Hematopoietic multipotent progenitor cell treated with erythropoietin and hydrocortisone succinate and interleukin-3 and kit ligand, for 15 days (in vitro differentiated cells): Measurements from ENCODE around the gene GHITM.

Experiments
- DNase-seq: peaks from one replicate; pipeline ENCODE4 v3.0.0-alpha.2; 2015; ENCODE audit warnings: low spot score

Gene GHITM

DNA sequence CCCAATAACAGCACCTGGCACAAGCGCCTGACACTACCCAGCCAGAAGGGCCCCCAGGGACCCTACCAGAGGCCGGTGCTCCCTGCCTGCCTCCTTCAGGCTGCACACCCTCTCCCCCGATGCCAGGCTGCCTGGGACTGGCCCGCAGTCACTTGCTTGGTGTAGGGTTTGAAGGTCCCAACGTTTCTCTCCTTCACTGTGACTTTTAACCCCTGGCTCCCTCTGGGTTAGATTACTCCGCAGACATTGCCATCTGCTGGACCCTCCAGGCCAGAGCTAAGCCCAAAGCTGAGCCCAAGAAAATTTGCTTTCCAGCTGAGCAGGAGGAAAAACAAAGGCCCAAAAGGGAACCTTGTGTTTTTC, 61.9 kb downstream of the GHITM start:
- no peak for DNase-seq

DNA sequence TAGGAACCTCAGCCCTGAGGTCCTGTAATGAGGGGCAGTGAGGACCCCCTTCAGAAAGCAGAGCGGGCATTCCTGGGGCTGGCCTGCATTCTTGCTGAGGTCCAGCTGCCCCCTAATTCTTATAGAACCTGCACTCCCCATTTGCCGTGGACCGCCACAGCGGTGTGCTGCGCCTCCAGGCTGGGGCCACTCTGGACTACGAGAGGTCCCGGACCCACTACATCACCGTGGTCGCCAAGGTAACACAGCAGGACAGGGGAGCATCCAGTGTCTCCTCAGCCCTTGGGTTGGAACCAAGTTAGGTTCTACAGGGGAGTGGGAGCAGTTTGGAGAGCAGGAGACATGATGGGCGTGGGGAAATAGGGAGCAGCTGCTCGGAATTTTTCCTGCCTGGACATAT, 62.4 kb downstream of the GHITM start:
- no peak for DNase-seq

DNA sequence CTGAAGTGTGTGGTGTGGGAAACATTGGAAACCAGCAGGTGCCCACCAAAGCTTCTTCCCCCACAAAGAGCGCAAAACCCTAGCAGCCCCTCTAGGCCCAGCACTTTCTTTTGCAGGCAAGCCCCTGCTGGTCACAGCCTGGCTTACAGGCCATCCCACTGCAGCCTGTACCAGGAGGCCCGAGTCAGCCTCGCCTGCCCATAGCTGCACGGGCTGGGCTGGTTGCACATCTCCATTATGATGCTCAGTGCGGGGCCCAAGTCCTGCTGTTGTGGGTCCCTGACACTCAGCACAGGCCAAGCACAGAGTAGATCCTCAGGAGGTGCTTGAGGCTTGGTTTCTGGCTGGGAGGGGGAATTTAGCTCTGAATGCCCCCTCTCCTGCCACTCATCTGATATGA, 63.0 kb downstream of the GHITM start:
- DNase-seq = no peak
